ENCODE data around the gene GALNT17.

GALNT17 gene

GRCh38 chr7:71453630-71454029, 321.7 kb downstream of the GALNT17 start:
- H4K20me1 ChIP-seq: no peaks in the 10 kb centered on the region
- no peak overlapping the region for H3K27ac ChIP-seq
- H3K4me1 ChIP-seq: no peaks in the 10 kb centered on the region
- no peak overlapping the region for H3K4me2 ChIP-seq
- no peaks in the 10 kb centered on the region for H3K9me3 ChIP-seq
- TF ChIP-seq Cebpa-rat (IDR thresholded peaks at IDR 0.05): no peak
- no peaks in the 10 kb centered on the region for H3K27me3 ChIP-seq
- H3K9ac ChIP-seq: no peak overlapping the region
- H3K36me3 ChIP-seq: no peaks in the 10 kb centered on the region
- H3K4me3 ChIP-seq: no peak overlapping the region

- H4K20me1 ChIP-seq: no peaks in the 10 kb centered on the region
- no peaks in the 10 kb centered on the region for H3K27me3 ChIP-seq
- no peak for TF ChIP-seq Cebpa-rat (IDR thresholded peaks at IDR 0.05)
Observed at GRCh38 chr7:71454981-71455380, 323.0 kb downstream of the GALNT17 start.

GRCh38 chr7:71457021-71457420, 325.1 kb downstream of the GALNT17 start:
- no peak for TF ChIP-seq Cebpa-rat (IDR thresholded peaks at IDR 0.05)
- Histone ChIP-seq H3K27ac (no peak overlapping the region), H3K36me3 (no peaks in the 10 kb centered on the region), H3K4me3 (no peak overlapping the region), H3K9ac (no peak overlapping the region), H3K4me1 (no peaks in the 10 kb centered on the region), H3K4me2 (no peak overlapping the region), H4K20me1 (no peaks in the 10 kb centered on the region), H3K9me3 (no peaks in the 10 kb centered on the region; the same call in 1 of the 2 replicates), H3K27me3 (no peaks in the 10 kb centered on the region)

More at GRCh38 chr7:71454981-71455380, 323.0 kb downstream of the GALNT17 start:
- Histone ChIP-seq H3K36me3 (no peaks in the 10 kb centered on the region), H3K4me1 (no peaks in the 10 kb centered on the region), H3K27ac (no peak overlapping the region), H3K4me3 (no peak overlapping the region), H3K4me2 (no peak overlapping the region), H3K9me3 (no peaks in the 10 kb centered on the region), H3K9ac (no peak overlapping the region)

GRCh38 chr7:71457846-71458590, 326.1 kb downstream of the GALNT17 start:
- Histone ChIP-seq H3K9ac (no peak overlapping the region), H3K27ac (no peak overlapping the region), H3K27me3 (no peaks in the 10 kb centered on the region), H3K4me1 (no peaks in the 10 kb centered on the region), H3K9me3 (no peaks in the 10 kb centered on the region; the same call in 1 of the 2 replicates), H3K4me2 (no peak overlapping the region), H3K4me3 (no peak overlapping the region), H3K36me3 (no peaks in the 10 kb centered on the region), H4K20me1 (no peaks in the 10 kb centered on the region)
- no peak for TF ChIP-seq Cebpa-rat (IDR thresholded peaks at IDR 0.05)

GRCh38 chr7:71459132-71459531, 327.2 kb downstream of the GALNT17 start:
- no peaks in the 10 kb centered on the region for H3K4me1 ChIP-seq

GRCh38 chr7:71461572-71461971, 329.6 kb downstream of the GALNT17 start:
- no peak overlapping the region for H3K4me2 ChIP-seq

More at GRCh38 chr7:71459132-71459531, 327.2 kb downstream of the GALNT17 start:
- Histone ChIP-seq H3K4me2 (no peak overlapping the region), H3K9ac (no peak overlapping the region), H3K9me3 (no peaks in the 10 kb centered on the region; the same call in 1 of the 2 replicates), H3K36me3 (no peaks in the 10 kb centered on the region), H3K4me3 (no peak overlapping the region), H3K27me3 (no peaks in the 10 kb centered on the region), H4K20me1 (no peaks in the 10 kb centered on the region), H3K27ac (no peak overlapping the region)
- no peak for TF ChIP-seq Cebpa-rat (IDR thresholded peaks at IDR 0.05)

GRCh38 chr7:71465741-71466189, 333.8 kb downstream of the GALNT17 start:
- H4K20me1 ChIP-seq: no peaks in the 10 kb centered on the region
- H3K27me3 ChIP-seq: no peaks in the 10 kb centered on the region
- H3K4me1 ChIP-seq: no peaks in the 10 kb centered on the region
- H3K27ac ChIP-seq: no peak overlapping the region
- no peak overlapping the region for H3K4me3 ChIP-seq
- no peak for TF ChIP-seq Cebpa-rat (IDR thresholded peaks at IDR 0.05)
- no peaks in the 10 kb centered on the region for H3K36me3 ChIP-seq
- H3K4me2 ChIP-seq: no peak overlapping the region
- no peaks in the 10 kb centered on the region; the same call in 1 of the 2 replicates for H3K9me3 ChIP-seq
- no peak overlapping the region for H3K9ac ChIP-seq

More at GRCh38 chr7:71461572-71461971, 329.6 kb downstream of the GALNT17 start:
- Histone ChIP-seq H4K20me1 (no peaks in the 10 kb centered on the region), H3K27me3 (no peaks in the 10 kb centered on the region), H3K9me3 (no peaks in the 10 kb centered on the region; the same call in 1 of the 2 replicates), H3K9ac (no peak overlapping the region), H3K4me1 (no peaks in the 10 kb centered on the region), H3K27ac (no peak overlapping the region), H3K4me3 (no peak overlapping the region), H3K36me3 (no peaks in the 10 kb centered on the region)
- no peak for TF ChIP-seq Cebpa-rat (IDR thresholded peaks at IDR 0.05)

- no peaks in the 10 kb centered on the region for H4K20me1 ChIP-seq
- no peaks in the 10 kb centered on the region for H3K27me3 ChIP-seq
- no peak overlapping the region for H3K9ac ChIP-seq
- no peak overlapping the region for H3K4me2 ChIP-seq
- H3K4me1 ChIP-seq: no peaks in the 10 kb centered on the region
- H3K4me3 ChIP-seq: no peak overlapping the region
- TF ChIP-seq Cebpa-rat (IDR thresholded peaks at IDR 0.05): no peak
- H3K9me3 ChIP-seq: no peaks in the 10 kb centered on the region; the same call in 1 of the 2 replicates
- no peaks in the 10 kb centered on the region for H3K36me3 ChIP-seq
- no peak overlapping the region for H3K27ac ChIP-seq
Observed at GRCh38 chr7:71466448-71467145, 334.7 kb downstream of the GALNT17 start.

- peaks cover 4% of the 10 kb centered on the region; the same call in 1 of the 2 replicates for H3K9me3 ChIP-seq
- H3K36me3 ChIP-seq: no peaks in the 10 kb centered on the region
- TF ChIP-seq Cebpa-rat (IDR thresholded peaks at IDR 0.05): no peak
- no peak overlapping the region for H3K9ac ChIP-seq
- no peaks in the 10 kb centered on the region for H4K20me1 ChIP-seq
- H3K4me3 ChIP-seq: no peak overlapping the region
- H3K27ac ChIP-seq: no peak overlapping the region
- no peaks in the 10 kb centered on the region for H3K4me1 ChIP-seq
- H3K27me3 ChIP-seq: no peaks in the 10 kb centered on the region
- no peak overlapping the region for H3K4me2 ChIP-seq
Observed at GRCh38 chr7:71470326-71470725, 338.4 kb downstream of the GALNT17 start.

- Histone ChIP-seq H3K27ac (no peak overlapping the region), H3K27me3 (no peaks in the 10 kb centered on the region), H3K4me2 (no peak overlapping the region), H3K36me3 (no peaks in the 10 kb centered on the region), H3K9me3 (peaks cover 4% of the 10 kb centered on the region; the same call in 1 of the 2 replicates), H3K4me3 (no peak overlapping the region), H3K9ac (no peak overlapping the region), H4K20me1 (no peaks in the 10 kb centered on the region), H3K4me1 (no peaks in the 10 kb centered on the region)
- no peak for TF ChIP-seq Cebpa-rat (IDR thresholded peaks at IDR 0.05)
Observed at GRCh38 chr7:71470830-71471229, 338.9 kb downstream of the GALNT17 start.
